Spinal cord (tissue), 10 donors: ENCODE measurements around the gene CFAP54. TPM values are rescaled to one million over a fixed set of nuclear protein-coding genes. Genes with fewer than 3 reads are reported as not detected.

Experiments used
- DNase-seq, 6 donors: peaks; one replicate each; pipeline versions ENCODE4 v3.0.0 to v3.0.0-alpha.2; 2013 to 2015; ENCODE audit warnings: low spot score in 6 of 6, low read depth in 4 of 6
- H3K27ac ChIP-seq: one replicate; pipeline ENCODE4 v1.5.1; 2013; ENCODE audit warnings: low read depth, low read length, control low read depth
- H3K27me3 ChIP-seq: one replicate; pipeline ENCODE4 v1.6.1; 2013; ENCODE audit warnings: low read length; ENCODE audit not compliant: control insufficient read depth, insufficient read depth
- H3K36me3 ChIP-seq: one replicate; pipeline ENCODE4 v1.6.1; 2013; ENCODE audit warnings: low read length; ENCODE audit not compliant: control insufficient read depth, insufficient read depth
- H3K4me1 ChIP-seq: one replicate; pipeline ENCODE4 v1.6.1; 2013; ENCODE audit warnings: low read length; ENCODE audit not compliant: control insufficient read depth, insufficient read depth
- H3K4me3 ChIP-seq: one replicate; pipeline ENCODE4 v1.5.1; 2013; ENCODE audit warnings: low read depth, low read length, control low read depth
- H3K9me3 ChIP-seq: one replicate; pipeline ENCODE4 v1.6.1; 2013; ENCODE audit warnings: low read length; ENCODE audit not compliant: control insufficient read depth, insufficient read depth
- WGBS: methylation state at CpG from one replicate; pipeline ENCODE4 v1.1.5; 2013; ENCODE audit warnings: missing lambda C conversion rate; ENCODE audit not compliant: insufficient coverage; 5-methylcytosine and 5-hydroxymethylcytosine counted together
- polyA plus RNA-seq, 2 donors: library from polyadenylated mRNA; unstranded; fragments of 120-200 nt; gene quantifications; one replicate each; pipeline ENCODE4 v1.2.1, GENCODE V29; 2013; ENCODE audit not compliant: insufficient read length in 2 of 2
- total RNA-seq, 2 donors: library from RNA; depleted of rRNA in 1 of 2; stranded (reverse); fragments of 120-200 nt in 1 of 2; fragments of >200 nt in 1 of 2; gene quantifications; one replicate each; pipeline versions ENCODE4 v1.2.3 to v1.2.4, GENCODE V29; 2013 to 2014
- donor health status: healthy.

The CFAP54 gene
- total and polyA plus RNA-seq, 4 donors = 3.3 to 21.3 (median 11.1) TPM

DNA sequence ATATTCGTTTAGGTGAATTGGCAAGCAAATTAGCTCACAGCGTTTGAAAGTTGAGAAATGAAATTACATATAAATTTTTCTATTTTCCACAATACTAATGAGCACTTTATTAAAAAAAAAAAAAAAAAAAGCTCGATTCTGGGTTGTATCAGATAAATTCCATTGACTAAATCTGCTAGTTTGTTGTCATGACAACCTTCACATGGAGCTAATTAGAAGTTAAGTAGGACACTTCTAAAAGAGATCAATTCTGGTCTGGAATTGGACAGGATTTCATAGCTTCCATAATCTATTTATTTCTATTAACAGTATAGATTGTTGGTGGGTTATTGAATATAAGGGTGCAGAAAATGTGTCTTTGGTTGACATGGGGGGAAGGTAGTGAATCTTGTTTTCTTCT, 332.2 kb downstream of the CFAP54 start:
- DNase-seq = peak in 1 of 6 donors; percentile 20
- H3K36me3 ChIP-seq = no peaks in the 10 kb centered on the region
- H3K9me3 ChIP-seq = no peaks in the 10 kb centered on the region
- H3K27me3 ChIP-seq = no peaks in the 10 kb centered on the region
- no peak overlapping the region for H3K4me3 ChIP-seq
- no peak overlapping the region for H3K27ac ChIP-seq
- no CpG with 5 or more reads among the region's 3 CpGs for WGBS
- no peaks in the 10 kb centered on the region for H3K4me1 ChIP-seq

GRCh38 chr12:96822641-96823040, 333.3 kb downstream of the CFAP54 start:
- Histone ChIP-seq H3K36me3 (no peaks in the 10 kb centered on the region), H3K9me3 (no peaks in the 10 kb centered on the region), H3K4me3 (no peak overlapping the region), H3K4me1 (no peaks in the 10 kb centered on the region), H3K27me3 (no peaks in the 10 kb centered on the region), H3K27ac (no peak overlapping the region)
- 100% methylated on average over 1 of the region's 1 CpG for WGBS
- DNase-seq = no peak

DNA sequence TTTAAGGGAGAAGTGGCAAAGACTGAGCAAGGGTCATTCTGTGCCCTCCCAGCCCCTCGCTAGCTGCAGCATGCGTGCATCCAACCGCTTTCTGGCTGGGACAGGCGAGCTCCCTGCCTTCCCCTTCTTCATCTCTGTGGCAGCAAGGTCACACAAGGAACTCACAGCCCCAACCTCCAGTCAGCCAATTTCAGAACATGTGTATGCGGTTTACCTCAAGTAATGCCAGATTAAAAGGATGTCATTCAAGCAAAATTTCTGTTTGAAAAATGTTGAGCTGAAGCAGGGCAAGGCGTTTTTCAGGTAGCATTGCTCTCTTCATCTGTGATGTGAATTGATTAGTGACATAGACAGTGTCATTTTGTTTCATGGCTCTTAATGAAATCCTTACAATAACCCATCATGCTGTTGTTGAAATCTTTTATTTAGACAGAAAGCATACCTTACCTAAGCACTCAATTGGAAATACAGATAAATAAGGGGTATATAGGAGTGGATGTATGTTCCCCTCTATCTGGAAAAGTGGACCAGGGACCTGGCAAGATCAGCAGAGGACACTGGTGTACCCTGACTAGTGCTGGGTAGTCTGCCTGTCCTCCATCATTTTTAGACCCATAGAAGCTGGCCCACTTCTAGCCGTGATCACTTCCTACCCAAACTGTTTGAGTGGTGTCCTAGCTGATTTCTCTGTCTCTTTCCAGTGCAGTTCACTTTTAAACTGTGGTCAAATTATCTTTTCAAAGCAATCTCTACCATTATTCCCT, 334.9 kb downstream of the CFAP54 start:
- Histone ChIP-seq H3K4me1 (no peaks in the 10 kb centered on the region), H3K27me3 (no peaks in the 10 kb centered on the region), H3K27ac (no peak overlapping the region), H3K9me3 (no peaks in the 10 kb centered on the region), H3K4me3 (no peak overlapping the region), H3K36me3 (no peaks in the 10 kb centered on the region)
- 76% methylated on average over 5 of the region's 7 CpGs for WGBS
- DNase-seq = no peak

- H3K27ac ChIP-seq = no peak overlapping the region
- no peaks in the 10 kb centered on the region for H3K9me3 ChIP-seq
- H3K36me3 ChIP-seq = no peaks in the 10 kb centered on the region
- H3K27me3 ChIP-seq = no peaks in the 10 kb centered on the region
- 100% methylated on average over 2 of the region's 2 CpGs for WGBS
- DNase-seq = no peak
- H3K4me3 ChIP-seq = no peak overlapping the region
- no peaks in the 10 kb centered on the region for H3K4me1 ChIP-seq
Observed at GRCh38 chr12:96824838-96825236, 335.5 kb downstream of the CFAP54 start.

DNA sequence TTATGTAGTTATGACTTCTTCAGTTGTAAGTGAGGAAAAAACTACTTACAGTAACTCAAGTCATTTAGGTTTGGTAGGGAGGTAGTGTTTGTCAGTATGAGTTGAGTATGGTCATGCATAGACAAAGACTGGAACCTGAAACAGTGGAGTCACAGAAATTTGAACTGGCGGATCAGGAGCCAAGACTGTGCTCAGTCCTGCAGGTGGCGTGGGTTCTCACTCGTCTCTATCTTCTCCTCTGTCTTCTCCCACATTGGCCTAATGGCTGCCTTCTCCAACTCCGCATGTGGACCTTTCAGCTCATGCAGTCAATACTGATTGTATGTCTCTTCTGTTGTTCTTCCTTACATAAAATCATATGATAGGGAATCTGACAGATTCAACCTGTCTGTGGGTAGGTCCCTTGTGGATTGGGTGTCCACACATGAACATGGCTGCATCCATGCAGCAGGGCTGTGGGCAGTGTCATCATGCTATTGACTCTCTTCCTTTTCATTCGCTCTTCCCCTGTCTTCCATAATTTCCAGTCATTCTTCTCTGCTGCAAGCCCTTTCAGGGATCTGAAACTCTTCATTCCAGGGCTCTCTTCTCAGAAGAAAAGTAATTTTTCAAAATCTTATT, 338.9 kb downstream of the CFAP54 start:
- H3K36me3 ChIP-seq = no peaks in the 10 kb centered on the region
- WGBS = 100% methylated on average over 4 of the region's 5 CpGs
- no peak overlapping the region for H3K4me3 ChIP-seq
- H3K27ac ChIP-seq = no peak overlapping the region
- H3K9me3 ChIP-seq = no peaks in the 10 kb centered on the region
- no peak for DNase-seq
- no peaks in the 10 kb centered on the region for H3K27me3 ChIP-seq
- H3K4me1 ChIP-seq = no peaks in the 10 kb centered on the region

DNA sequence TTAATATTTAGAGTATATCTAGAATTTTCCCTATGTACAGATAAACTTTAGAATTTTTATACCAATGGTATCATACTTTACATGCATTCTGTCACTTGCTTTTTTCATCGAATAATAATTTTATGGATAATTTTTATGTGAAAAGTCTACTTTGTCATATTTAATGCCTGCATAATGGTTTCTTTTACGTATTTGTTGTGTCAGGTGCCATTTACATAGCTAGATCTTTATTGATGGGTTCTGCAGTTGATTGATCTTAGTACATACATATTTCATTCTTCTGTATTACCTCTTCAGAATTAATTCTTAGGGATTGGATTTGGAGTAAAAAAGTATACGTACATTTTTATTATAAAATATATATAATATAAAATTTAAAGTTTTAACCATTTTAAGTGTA, 340.0 kb downstream of the CFAP54 start:
- H3K36me3 ChIP-seq = no peaks in the 10 kb centered on the region
- no peaks in the 10 kb centered on the region for H3K9me3 ChIP-seq
- no peaks in the 10 kb centered on the region for H3K4me1 ChIP-seq
- no peak overlapping the region for H3K27ac ChIP-seq
- no peak for DNase-seq
- no CpG with 5 or more reads among the region's 3 CpGs for WGBS
- H3K4me3 ChIP-seq = no peak overlapping the region
- H3K27me3 ChIP-seq = no peaks in the 10 kb centered on the region

DNA sequence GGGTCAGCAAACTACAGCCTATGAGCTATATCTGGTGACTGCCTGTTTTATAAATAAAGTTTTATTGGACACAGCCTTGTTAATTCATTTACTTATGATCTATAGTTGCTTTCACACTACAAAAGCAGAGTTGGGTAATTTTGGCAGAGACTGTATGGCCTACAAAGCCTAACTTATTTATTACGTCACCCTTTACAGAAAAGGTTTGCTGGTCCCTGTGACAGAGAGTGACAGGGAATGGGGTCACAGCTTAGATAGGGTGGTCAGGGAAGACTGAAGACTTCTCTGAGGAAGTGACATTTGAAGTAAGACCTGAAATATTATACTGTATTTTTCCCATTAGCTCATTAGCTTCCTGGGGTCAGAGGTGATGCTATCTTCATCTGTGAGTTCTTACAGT, 342.0 kb downstream of the CFAP54 start:
- Histone ChIP-seq H3K27ac (no peak overlapping the region), H3K4me1 (no peaks in the 10 kb centered on the region), H3K27me3 (no peaks in the 10 kb centered on the region), H3K9me3 (no peaks in the 10 kb centered on the region), H3K4me3 (no peak overlapping the region), H3K36me3 (no peaks in the 10 kb centered on the region)
- no CpG with 5 or more reads among the region's 1 CpG for WGBS
- no peak for DNase-seq

GRCh38 chr12:96846293-96846692, 356.9 kb downstream of the CFAP54 start:
- H3K9me3 ChIP-seq = no peaks in the 10 kb centered on the region
- H3K4me3 ChIP-seq = no peak overlapping the region
- WGBS = no CpG with 5 or more reads among the region's 2 CpGs
- no peak for DNase-seq
- H3K36me3 ChIP-seq = no peaks in the 10 kb centered on the region
- no peaks in the 10 kb centered on the region for H3K27me3 ChIP-seq
- no peak overlapping the region for H3K27ac ChIP-seq
- H3K4me1 ChIP-seq = no peaks in the 10 kb centered on the region

GRCh38 chr12:96850676-96851075, 361.3 kb downstream of the CFAP54 start:
- no peak overlapping the region for H3K4me3 ChIP-seq
- no CpG with 5 or more reads among the region's 3 CpGs for WGBS
- H3K27me3 ChIP-seq = no peaks in the 10 kb centered on the region
- no peak for DNase-seq
- no peaks in the 10 kb centered on the region for H3K4me1 ChIP-seq
- H3K36me3 ChIP-seq = no peaks in the 10 kb centered on the region
- H3K9me3 ChIP-seq = no peaks in the 10 kb centered on the region
- no peak overlapping the region for H3K27ac ChIP-seq

DNA sequence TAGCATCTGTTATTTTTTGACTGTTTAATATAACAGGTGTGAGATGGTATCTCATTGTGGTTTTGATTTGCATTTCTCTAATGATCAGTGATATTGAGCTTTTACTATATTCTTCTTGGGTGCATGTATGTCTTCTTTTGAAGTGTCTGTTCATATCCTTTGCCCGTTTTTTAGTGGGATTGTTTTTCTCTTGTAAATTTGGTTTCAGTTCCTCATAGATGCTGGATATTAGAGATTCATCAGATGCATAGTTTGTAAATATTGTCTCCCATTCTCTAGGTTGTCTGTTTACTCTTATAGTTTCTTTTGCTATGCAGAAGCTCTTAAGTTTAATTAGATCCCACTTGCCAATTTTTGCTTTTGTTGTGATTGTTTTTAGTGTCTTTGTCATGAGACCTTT, 368.8 kb downstream of the CFAP54 start:
- DNase-seq = no peak
- H3K27me3 ChIP-seq = no peaks in the 10 kb centered on the region
- H3K4me1 ChIP-seq = no peaks in the 10 kb centered on the region
- H3K9me3 ChIP-seq = no peaks in the 10 kb centered on the region
- H3K27ac ChIP-seq = no peak overlapping the region
- WGBS = no CpG with 5 or more reads among the region's 1 CpG
- no peak overlapping the region for H3K4me3 ChIP-seq
- no peaks in the 10 kb centered on the region for H3K36me3 ChIP-seq
